OCI-M2 (cell line): ENCODE measurements around the gene GABBR2.

Experiments
- DNase-seq: peaks from one replicate; lab custom pipeline; 2025; ENCODE audit not compliant: unreplicated experiment; lab: John Stamatoyannopoulos, UW

The GABBR2 gene

GRCh38 chr9:98570663-98571440 is 137.9 kb downstream of the GABBR2 start:
- no peak for DNase-seq

- no peak for DNase-seq
Observed at GRCh38 chr9:98570055-98570454, 138.7 kb downstream of the GABBR2 start.

GRCh38 chr9:98569491-98569890 is 139.2 kb downstream of the GABBR2 start:
- no peak for DNase-seq

GRCh38 chr9:98568909-98569469 is 139.7 kb downstream of the GABBR2 start:
- DNase-seq = no peak

GRCh38 chr9:98568234-98568908 is 140.4 kb downstream of the GABBR2 start:
- no peak for DNase-seq

- no peak for DNase-seq
Observed at GRCh38 chr9:98567540-98568233, 141.0 kb downstream of the GABBR2 start.

GRCh38 chr9:98565152-98566135 is 143.3 kb downstream of the GABBR2 start:
- no peak for DNase-seq

GRCh38 chr9:98564714-98565113 is 144.0 kb downstream of the GABBR2 start:
- no peak for DNase-seq

GRCh38 chr9:98563988-98564387 is 144.7 kb downstream of the GABBR2 start:
- DNase-seq = no peak

GRCh38 chr9:98563212-98563907 is 145.4 kb downstream of the GABBR2 start:
- DNase-seq = no peak

GRCh38 chr9:98559561-98559960 is 149.2 kb downstream of the GABBR2 start:
- no peak for DNase-seq

GRCh38 chr9:98558575-98558974 is 150.2 kb downstream of the GABBR2 start:
- DNase-seq = no peak

- no peak for DNase-seq
Observed at GRCh38 chr9:98556511-98556910, 152.2 kb downstream of the GABBR2 start.

- DNase-seq = no peak
Observed at GRCh38 chr9:98555651-98556465, 152.9 kb downstream of the GABBR2 start.

GRCh38 chr9:98554752-98555151 is 154.0 kb downstream of the GABBR2 start:
- no peak for DNase-seq

- DNase-seq = no peak
Observed at GRCh38 chr9:98552331-98552730, 156.4 kb downstream of the GABBR2 start.

GRCh38 chr9:98551511-98552286 is 157.0 kb downstream of the GABBR2 start:
- no peak for DNase-seq

- no peak for DNase-seq
Observed at GRCh38 chr9:98550206-98550820, 158.4 kb downstream of the GABBR2 start.
